Limb (tissue), 2 donors: ENCODE measurements around the gene PDE6C.
"Not testable (repeated sequence)": the region's sequence is repeated elsewhere in the genome, so short reads cannot be mapped to it uniquely, and the experiment has no call there.

ENCODE experiments used
- DNase-seq, 2 donors: peaks; one replicate each; pipeline ENCODE4 v3.0.0-alpha.2; 2016; ENCODE audit errors: extremely low spot score in 2 of 2

PDE6C gene

GRCh38 chr10:93630625-93631557, 18.6 kb downstream of the PDE6C start:
- no peak for DNase-seq

GRCh38 chr10:93639791-93640190, 27.5 kb downstream of the PDE6C start:
- DNase-seq, result no peak

DNA sequence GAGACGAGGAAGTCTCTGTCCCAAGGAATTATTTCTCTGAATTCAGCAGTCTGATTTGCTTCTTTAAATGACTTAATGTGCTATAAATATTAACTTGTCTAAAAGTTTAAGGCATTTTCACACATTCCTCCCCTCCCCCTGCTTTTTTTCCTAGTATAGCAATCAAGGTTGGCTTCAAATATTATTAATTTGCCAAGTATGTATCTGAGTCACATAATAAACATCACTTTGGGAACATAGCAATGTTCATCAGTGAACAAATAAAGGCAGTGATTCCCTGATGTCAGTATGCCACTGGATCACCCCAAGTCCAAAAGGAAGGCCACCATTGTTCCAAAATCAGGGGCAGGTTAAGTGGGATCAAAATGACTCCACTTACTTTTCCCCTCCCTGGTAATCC, 40.5 kb downstream of the PDE6C start:
- DNase-seq, result no peak

- DNase-seq, result no peak
Measured at GRCh38 chr10:93654201-93654600, 41.9 kb downstream of the PDE6C start.

DNA sequence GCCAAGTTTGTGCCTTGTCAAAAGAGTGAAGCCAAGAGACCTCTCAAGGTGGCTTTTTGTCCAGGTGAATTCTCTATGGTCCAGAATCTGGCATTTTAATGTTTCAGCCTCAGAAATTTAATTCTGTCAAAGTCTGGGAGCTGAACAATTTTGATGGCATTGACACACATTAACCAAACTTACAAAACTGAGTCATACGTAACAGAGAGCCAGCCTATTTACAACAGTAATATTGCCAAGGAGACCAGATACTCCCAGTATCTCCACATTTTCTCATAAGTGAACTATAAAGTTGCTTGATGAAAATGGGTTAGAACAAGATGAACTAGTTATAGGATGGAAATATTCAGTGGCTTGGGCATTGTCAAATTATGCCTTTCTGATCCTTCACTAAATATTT, 43.8 kb downstream of the PDE6C start:
- no peak for DNase-seq

- DNase-seq, result no peak
Measured at GRCh38 chr10:93657757-93658156, 45.4 kb downstream of the PDE6C start.

DNA sequence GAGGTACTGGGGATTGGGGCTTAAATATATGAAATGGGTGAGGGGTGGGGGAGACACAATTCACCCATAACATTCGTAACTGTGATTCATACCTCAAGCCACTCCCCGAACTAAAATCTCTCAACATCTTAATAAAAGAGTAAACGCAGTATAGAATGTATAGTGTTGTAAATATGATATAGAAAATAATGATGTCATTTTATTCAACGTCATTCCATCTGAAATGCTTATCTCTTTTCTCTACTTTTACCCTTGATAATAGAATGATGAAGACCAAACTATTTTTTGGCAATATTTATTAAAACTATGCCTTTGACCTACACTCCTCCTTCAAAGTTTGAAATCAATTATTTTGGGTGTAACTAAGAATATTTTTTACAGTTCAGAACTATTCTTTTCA, 53.7 kb downstream of the PDE6C start:
- no peak for DNase-seq

DNA sequence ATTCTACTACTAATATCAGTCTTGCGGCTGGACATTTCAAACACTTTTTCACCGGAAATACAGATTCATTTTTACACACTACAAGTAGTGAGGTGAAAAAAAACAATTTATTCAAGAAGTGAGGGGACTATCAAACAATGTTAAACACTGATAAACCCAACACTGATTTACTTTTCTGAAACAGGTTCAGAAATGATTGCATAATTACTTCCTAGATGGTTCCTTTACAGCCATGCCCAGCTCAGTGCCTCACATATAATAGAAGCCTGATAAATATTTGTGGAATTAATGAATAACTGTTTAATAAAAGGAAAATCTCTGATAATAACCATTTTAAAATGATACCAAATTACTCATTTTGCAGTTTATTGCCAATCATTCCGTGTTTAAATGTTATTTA, 55.5 kb downstream of the PDE6C start:
- DNase-seq, result no peak

GRCh38 chr10:93670372-93670771, 58.0 kb downstream of the PDE6C start:
- DNase-seq, result no peak

DNA sequence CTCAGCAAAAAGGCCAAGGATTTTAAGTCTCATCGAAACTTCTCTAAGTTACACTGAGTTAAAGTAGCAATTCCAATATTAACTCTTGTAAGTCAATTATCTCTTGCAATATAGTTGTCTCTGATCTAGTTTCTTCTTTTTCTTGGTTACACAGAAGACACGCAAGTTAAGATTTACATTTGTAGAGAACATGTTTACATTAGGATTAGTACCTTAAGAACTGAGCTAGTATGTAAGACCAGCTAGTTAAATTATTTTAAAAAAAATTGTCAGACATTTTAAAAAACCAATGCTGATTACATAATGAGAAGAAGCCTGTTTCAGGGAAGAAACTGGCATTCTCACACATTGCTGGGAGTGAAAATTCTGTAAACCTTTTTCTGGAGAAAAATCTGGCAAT, 58.7 kb downstream of the PDE6C start:
- no peak for DNase-seq

DNA sequence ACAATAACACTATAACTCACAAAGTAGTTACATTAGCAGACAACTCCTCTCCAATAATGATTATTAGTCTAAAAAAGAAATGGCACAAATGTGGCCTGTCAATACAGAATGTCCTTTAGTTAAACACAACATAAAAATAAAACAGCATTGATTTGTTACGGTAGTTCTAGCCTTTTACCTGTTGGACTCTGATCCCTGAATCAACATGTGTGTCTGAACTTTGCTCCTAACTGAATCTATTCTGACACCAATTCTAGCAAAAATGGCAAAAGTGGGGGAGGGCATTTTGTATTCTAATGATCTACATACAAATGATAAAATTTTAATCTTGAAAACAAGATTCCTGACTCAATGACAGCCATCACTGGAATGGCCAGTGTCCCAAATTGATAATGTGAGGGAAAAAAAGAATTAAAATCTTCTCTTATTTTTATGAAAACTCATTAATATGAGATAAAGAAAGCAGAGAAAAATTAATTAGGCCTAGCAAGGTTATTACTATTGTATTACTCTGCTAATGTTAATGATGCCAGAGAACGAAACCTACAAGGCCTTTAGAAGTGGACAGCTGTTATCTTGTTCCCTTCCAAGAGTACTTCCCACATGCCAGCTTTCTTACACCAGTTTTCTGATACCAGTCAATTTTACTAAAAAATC, 59.8 kb downstream of the PDE6C start:
- no peak for DNase-seq

DNA sequence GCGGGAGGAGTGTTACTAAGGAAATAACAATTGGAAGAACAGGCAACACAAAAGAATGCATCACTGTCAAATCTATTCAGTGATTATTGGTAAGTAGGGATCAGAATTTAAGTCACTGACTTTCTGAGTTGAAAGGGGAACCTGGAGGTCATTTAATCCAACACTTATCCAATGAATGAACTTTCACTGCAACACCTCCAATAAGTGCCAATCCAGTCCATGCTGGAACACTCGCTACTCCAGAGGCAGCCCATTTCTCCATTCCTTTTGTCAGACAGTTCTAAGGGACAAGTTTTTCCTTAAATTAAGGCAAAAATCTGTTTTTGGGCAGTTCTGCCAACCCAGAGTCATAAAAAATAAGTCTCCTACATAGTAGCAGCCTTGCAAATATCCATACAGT, 60.6 kb downstream of the PDE6C start:
- DNase-seq, result no peak

DNA sequence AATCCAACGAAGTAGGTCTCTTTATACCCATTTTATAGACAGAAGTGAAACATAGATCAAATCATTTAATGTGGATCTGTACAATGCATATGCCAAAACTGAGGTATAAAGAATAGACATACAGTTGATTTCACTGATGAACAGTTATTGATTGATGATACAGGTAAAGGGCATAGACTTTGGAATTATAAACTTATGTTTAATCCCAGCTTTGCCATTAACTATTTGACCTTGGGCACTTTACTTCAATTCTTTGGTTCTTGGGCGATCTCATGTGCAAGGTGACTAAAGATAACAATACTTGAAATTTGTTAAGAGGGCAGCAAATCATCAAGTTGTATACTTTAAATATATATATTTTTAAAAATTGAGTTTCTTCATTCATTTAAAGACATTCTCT, 61.5 kb downstream of the PDE6C start:
- no peak for DNase-seq

DNA sequence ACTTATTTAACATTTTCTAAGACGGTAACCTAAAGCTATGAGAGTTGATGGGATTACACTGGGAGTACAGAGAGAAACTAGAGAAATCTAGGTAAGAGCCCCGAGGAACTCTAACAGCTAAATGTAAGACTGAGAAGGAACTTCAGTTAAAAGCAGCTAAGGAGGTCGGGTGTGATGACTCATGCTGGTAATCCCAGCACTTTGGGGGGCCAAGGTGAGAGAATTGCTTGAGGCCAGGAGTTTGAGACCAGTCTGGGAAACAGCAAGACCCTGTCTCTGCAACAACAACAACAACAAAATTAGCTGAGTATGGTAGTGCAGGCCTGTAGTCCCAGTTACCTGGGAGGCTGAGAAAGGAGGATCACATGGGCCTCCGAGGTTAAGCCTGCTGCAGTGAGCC, 66.0 kb downstream of the PDE6C start:
- DNase-seq, result no peak

DNA sequence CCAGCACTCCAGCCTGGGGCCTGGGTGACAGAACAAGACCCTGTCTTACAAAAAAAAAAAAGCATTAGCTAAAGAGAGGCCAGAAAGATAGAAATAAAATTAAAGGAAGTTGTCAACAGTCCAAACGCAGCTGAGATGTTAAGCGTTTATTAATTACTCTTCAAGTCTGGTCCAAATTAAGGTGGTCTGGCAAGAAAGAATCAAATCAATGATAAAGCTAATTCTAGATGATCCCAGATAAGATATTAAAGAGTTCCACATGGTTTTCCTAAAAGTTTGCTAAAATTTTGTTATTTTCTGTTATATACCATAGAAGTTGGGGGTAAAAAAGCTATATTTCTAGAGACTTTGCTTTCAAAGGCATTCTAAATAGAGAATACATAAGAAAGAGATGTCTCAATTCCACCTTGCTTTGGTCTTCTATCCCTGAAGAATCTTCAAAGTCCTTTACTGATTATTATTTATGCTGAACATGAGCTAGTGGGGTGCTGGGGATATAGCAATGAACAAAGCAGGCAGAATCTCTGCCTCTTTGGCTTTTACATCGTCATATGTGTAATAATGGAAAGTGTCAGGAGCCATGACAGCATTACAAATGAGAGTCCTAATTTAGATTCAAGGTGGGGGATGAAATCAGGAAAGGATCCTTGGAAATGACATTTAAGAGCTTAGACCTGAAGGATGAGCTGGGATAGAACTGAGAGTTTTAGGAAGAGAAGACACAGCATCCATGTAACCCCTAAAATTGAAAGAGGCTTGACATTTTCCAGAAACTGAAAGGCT, 66.7 kb downstream of the PDE6C start:
- DNase-seq, result no peak

- DNase-seq, result peak in 1 of 2 donors; percentile 53
Measured at GRCh38 chr10:93680412-93681047, 68.2 kb downstream of the PDE6C start.

GRCh38 chr10:93687737-93688136, 75.4 kb downstream of the PDE6C start:
- no peak for DNase-seq

GRCh38 chr10:93695740-93696139, 83.4 kb downstream of the PDE6C start:
- DNase-seq, result no peak

GRCh38 chr10:93696582-93696981, 84.2 kb downstream of the PDE6C start:
- DNase-seq, result not testable (repeated sequence)

DNA sequence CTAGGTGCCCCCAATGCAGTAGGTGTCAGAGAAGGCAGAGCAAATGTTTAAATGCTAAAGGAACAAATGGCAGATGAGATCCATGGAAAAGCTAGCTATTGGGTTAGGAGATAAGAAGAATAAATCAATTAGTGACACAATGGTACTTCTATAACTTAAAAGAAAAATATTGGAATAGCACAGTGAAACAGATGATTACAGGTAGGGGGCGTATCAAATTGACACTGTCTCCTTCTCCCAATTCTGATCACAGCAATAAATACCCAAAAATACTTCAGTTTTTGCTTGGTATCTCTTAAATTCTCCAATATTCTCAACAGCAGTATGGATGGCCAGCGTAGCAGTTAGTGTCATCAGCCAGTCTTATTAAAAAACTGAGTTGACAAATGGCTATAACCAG, 84.9 kb downstream of the PDE6C start:
- no peak for DNase-seq

DNA sequence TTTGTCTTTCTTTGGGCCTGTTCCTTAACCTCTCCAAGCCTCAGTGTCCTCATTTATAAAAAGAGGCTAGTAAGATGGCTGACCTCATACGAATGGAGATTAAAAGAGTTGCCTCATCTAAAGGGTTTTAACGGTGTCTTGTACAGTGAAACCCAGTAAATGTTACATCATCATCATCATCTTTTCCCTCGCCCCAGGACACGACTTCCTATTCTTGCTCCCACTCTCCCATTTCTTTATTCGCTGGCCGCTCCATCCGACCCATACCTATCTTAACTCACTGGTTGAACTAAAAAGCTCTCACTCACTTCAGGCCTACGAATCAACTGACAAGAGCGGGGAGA, 89.5 kb downstream of the PDE6C start:
- peak in 1 of 2 donors; percentile 10 for DNase-seq
